ENCODE measurements around the gene MAP4K3.

GRCh38 chr2:39359453-39360038 is 77.5 kb downstream of the MAP4K3 start:
- no peak for TF ChIP-seq CTCF (IDR thresholded peaks at IDR 0.05)
- no peak for TF ChIP-seq POLR2A (IDR thresholded peaks at IDR 0.05)
